HuH-7.5 (cell line): ENCODE data around the gene GPR50.

ENCODE experiments used
- DNase-seq: peaks from one replicate; pipeline ENCODE4 v3.0.0; 2011; ENCODE audit warnings: low spot score

Gene GPR50

DNA sequence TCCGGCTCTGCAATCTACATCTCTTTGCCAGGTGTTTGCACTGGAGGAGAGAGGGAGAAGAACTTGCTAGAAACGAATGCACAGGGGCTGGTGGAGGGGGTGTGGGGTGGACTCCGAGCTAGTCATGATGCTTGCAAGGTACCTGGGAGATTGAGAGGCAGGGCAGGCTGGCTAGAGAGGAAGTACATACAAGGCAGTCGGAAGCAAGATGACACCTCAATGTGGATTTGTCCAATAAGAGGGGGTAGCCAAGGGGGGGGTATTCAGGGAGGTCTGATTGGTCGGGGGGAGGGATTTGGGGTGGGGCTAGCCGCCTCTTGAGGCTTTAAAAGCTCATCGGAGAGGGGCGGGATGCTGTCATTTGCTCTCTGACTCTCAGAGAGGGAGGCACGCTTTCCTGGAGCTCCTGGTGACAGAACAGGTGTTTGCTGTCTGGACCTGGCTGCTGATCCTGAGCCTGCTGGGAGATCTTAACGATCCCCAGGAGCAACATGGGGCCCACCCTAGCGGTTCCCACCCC lies at the start of gene GPR50:
GPR50 (plus strand) TSS at position 354 of the 520 bp plus-strand sequence; CDS start at position 492, 138 bp downstream.
- DNase-seq: no peak

DNA sequence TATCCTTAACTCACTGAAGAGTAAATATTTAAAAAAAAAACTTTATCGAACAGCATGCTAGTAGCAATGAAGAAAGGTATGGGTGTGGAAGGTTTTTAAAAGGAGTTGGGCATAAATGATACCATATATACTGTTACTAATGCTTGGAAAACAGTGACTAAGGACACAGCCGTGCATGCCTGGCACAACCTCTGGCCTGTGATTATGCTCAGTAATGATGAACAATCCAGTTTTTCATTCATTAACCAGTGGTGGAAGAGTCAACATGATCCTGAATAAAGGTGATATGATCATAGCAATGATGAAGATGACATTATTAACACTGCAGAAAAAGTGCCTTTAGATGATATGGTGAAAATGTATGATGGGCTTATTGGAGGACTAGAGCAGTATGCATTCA lies 43.9 kb upstream of the GPR50 start:
- no peak for DNase-seq

DNA sequence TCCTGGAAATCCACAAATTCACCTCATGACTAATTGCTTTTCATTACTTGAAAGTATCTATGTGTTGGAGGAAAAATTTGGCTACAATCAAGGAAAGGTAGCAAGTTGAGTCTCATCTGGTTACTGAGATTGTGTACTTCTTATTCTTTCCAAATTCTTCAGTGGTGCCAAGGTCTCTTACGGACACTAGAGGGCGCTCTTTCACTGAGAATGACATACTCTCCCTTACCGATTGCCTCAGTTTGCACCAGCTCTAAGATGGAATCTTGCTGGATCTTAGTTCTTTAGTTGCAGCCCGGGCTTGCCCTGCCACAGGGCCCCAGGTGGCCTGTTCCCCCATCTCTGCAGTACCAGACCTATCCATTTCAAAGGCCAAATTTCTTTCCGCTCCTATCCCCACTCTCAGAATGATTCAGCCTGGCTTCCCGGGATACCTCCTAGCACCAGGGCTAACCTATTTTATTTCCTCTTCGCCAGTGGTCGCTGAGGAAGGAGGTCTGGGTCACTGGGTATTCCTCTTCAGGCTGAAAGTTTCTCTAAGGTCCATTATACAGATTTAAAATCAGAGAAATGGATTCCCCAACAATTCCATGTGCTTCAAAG lies 24.6 kb upstream of the GPR50 start:
- DNase-seq: no peak

DNA sequence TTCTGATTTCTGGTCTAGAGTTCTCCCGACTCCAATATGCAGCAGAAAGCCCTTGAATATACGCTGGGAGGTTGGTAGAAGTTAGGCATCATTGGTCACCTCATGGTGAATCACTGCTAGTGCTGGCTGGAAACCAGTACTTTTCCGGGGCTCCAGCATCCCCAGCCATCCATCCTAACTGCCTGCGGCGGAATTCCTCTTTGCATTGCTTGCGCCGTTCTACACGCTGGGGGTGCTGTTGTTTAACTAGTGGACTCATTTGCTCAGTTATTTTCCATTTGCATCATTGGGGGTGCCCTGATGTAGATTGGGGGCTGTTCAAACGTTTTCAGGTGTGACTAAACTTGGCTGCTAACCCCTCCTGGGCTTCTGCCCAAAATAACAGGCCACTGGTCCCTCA lies 23.3 kb upstream of the GPR50 start:
- no peak for DNase-seq

DNA sequence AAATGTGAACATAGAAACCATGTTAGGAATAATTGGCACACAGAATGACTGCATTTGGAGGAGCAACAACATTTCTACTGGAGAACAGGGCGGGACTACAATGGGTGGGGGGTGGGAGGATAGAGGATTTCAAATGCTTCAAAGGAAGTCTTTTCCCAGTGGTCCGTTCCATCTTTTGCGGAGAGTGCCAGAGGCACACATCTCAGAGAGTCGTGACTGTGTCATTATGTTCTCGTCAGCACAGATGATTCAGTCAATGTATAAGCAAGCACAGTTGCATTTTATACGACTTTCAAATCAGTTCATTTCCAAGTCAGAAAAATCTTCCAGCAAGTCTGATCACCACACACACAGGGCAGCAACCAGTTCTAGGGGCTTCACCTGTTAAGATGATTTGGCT lies 22.7 kb upstream of the GPR50 start:
- DNase-seq: no peak

DNA sequence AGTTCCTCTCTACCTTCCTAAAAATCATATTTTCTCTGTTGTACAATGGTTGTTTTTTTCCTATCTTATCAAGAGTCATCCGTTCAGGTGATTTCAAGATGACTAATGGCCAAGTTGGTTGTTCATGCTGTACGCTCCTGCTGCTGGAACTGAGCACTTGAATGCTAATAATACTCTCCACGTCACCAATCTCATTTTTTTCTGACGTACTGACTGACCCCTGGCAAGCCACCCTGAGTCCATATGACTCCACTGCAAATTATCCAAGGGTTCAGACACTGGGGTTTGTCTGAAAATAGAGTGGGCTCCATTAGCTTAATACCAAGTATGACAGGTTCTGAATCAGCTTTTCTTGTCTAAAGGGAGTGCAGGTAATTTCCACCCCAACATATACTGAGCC lies 21.1 kb upstream of the GPR50 start:
- DNase-seq: no peak

DNA sequence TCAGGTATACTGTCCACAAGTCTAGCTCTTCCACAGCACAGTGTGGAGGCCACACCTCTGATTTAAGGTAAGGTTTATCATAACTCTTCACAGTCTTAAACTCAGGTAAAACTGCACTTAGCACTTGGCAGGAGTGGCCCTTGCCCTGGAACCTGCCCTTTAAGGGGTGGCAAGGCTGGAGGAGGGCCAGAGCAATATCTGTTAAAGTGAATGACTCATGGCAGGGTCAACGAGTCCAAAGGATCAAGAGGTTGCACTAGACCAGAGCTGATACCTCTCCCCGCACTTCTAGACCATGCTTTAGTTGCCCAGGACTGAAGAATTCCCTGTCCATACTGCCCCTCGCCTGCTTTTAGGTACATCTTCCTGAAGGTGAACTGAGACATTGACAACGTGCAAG lies 14.7 kb upstream of the GPR50 start:
- no peak for DNase-seq

DNA sequence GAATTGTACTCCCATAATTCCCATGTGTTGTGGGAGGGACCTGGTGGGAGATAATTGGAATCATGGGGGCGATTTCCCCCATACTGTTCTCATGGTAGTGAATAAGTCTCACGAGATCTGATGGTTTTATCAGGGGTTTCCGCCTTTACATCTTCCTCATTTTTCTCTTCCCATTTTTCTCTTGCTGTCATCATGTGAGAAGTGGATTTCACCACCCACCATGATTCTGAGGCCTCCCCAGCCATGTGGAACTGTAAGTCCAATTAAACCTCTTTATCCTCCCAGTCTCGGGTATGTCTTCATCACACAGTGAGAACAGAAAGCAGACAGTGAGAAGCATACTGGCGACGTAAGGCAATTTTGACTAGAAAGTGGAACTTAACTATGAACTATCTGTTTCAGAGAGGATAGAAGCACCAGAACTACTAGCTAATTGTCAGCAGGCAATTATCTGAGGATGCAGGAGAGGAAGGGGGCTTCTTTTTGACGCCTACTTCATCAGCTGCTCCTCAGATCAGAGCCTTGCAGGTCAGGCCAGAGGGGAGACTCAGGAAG lies 8.5 kb upstream of the GPR50 start:
- DNase-seq: no peak

DNA sequence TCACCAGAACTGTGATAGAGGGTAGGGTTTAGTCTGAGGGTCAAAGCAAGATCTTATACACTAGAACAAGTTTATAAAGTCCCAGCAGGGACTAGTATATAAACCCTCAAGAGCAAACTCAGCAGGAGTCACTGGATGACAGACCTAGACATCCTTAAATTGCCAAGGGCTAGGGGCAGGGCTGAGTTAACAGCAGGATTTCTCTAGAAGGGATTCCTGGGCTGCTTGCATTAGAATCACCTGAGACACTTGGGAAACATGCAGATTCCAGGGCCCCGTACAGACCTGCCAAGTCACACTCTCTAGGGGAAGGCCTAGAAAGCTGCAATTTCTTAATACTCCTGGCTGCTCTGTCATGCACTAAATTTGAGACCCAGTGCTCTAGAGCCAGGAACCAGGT lies 6.6 kb upstream of the GPR50 start:
- DNase-seq: no peak

DNA sequence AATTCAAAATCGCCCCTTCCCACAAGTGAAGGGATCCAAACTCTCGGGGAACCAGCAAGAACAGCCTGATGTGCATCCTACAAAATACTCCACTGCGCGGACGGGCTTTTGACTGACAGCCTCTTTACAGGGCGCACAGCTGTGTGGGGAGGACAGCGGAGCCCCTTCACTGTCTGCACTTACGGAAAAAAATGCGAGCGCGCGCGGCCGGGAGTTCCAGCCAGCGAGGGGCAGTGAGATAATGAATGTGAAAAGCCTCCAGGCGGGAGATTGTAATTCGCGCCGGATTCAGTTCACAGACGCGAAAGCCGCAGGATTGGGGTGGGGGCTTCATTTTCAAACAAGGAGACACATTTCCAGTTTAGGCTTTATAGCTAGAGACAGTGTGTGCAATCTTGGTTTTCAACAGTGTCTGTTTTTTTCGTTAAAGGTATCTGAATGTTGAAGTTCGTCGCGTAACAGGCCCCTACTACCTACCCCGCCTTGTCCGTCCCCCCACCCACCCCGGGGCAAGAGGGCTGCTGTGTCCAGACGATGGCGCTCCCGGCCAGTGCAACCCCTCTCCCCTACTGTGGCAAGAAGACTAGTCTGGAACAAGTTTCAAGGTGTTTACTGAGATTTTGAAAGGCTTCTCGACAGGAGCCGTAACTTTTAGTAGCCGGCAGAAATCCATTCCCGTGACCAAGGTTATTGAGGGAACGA lies 1.7 kb upstream of the GPR50 start:
- DNase-seq: no peak

DNA sequence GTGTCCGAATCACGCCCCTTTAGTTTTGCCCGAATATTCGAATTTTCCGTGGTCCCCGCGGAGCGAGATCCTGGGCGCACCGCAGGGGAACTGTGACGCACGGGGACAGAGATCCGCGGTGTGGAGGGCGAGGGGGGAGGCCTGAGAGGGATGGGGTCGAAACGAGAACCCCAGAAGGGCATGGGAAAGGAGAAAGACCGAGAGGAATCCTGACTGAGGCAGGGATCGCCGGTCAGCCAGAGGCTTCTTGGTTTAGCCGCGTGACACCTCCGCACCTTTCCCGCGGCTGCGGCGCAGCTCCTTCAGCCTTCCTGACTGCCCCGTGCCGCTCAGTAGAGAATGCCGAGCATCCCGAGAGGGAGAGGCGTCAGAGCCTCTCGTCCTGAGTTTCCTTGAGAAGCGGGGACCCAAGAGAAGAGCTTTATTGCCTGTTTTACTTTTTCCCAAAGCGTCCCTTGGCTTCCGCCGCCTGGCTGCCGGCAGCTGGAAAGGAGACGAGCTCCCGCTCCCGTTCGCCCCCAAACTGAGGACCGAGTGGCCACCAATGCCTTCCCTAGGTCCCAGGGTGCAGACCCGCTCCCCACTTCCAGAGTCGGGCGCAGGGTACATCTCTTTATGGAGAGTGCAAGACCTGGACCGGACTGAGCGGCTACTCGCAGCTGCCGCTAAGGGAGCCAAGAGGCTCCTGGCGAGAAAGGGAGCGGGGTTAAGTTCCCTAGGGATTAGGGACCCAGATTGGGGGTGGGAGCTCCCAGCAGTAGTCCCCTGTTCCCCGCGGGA lies 911 bp upstream of the GPR50 start:
- no peak for DNase-seq

DNA sequence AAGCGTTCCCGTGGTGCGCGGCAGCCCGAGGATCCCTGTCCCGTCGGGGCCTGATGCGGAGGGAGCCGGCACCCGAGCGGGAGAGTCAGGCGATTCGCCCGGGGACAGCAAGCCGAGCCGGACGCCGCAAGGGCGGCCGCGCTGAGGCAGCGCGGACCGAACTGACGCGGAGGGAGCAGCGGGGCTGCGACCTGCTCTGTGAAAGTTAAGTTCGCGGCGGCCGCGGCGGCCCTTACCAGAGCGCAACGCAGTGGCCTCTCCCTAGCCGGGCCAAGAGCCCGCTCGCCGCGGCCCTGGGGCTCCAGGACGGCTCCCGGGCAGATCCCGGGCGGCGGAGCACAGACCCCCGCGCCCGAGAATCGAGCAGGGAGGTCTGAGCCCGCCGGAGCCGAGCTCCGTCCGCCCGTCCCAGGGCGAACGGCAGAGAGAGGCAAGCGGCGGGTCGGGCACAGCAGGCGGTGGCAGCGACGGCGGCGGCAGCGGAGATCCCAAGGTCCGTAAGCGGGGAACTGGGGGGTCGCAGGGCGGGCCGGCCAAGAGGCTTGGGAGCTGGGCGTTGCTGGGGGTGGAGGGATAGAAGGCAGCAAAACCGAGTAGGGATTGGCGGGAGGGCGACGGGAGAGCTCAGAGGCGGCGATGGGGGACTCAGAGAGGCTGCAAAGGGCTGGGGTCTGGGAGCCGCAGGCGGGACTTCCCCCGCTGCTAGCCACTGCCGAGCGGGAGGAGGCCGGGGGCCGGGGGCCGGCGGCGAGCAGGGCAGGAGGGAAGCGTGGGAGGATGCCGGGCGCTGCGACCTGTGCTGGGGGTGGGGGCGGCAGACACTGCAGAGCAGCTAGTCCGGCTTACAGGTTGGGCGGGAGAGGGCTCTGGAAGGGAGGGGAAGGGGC lies 1.0 kb downstream of the GPR50 start:
- no peak for DNase-seq

DNA sequence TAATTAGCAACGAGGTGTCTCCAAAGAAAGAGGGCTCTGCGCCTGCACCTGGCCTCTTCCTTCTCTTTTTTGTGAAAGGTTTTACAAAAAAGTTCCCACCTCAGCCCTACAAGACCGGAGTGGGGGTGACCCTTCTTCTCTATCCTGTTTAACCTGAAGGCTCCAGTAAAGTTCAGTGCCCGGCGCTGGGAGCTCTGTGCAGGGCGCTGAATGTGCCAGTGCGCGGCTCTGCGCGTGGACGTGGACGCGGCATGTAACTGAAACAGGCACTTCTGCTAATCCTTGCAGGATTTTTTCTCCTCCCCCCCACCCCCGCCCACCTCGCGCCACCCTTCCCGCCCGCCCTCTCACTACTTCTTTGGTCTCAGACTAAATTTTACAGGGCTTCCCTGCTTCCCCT lies 2.4 kb downstream of the GPR50 start:
- no peak for DNase-seq

DNA sequence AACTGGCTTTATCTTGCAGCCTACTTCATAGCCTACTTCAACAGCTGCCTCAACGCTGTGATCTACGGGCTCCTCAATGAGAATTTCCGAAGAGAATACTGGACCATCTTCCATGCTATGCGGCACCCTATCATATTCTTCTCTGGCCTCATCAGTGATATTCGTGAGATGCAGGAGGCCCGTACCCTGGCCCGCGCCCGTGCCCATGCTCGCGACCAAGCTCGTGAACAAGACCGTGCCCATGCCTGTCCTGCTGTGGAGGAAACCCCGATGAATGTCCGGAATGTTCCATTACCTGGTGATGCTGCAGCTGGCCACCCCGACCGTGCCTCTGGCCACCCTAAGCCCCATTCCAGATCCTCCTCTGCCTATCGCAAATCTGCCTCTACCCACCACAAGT lies 4.0 kb downstream of the GPR50 start:
- DNase-seq: no peak

DNA sequence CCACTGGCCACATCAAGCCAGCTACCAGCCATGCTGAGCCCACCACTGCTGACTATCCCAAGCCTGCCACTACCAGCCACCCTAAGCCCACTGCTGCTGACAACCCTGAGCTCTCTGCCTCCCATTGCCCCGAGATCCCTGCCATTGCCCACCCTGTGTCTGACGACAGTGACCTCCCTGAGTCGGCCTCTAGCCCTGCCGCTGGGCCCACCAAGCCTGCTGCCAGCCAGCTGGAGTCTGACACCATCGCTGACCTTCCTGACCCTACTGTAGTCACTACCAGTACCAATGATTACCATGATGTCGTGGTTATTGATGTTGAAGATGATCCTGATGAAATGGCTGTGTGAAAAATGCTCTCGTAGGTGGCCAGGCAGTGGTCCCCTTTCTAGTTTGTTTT lies 4.7 kb downstream of the GPR50 start:
- DNase-seq: no peak

DNA sequence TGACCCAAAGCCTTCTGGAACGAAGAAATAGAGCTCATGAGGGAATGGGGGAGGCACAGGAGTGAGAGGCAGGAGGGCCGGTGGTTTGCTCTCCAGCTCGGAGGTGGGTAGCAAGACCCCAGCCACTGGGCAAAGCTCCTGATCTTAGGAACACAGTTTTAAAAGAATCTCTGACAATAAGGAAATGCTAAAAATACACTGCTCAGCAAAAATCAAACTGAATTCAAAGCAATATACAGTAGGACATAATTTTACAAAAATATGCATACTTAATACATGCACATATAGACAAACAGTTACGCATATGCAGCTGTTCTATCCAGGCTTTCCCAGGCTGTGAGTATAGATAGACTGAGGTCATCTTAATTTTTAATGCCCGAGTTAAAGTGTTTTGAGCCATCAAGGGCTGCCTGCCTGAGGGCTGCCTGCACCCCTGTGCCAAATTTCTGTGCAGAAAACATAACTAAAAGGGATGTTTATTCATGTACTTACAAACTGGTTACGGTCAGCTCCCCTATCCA lies 6.9 kb downstream of the GPR50 start:
- no peak for DNase-seq

DNA sequence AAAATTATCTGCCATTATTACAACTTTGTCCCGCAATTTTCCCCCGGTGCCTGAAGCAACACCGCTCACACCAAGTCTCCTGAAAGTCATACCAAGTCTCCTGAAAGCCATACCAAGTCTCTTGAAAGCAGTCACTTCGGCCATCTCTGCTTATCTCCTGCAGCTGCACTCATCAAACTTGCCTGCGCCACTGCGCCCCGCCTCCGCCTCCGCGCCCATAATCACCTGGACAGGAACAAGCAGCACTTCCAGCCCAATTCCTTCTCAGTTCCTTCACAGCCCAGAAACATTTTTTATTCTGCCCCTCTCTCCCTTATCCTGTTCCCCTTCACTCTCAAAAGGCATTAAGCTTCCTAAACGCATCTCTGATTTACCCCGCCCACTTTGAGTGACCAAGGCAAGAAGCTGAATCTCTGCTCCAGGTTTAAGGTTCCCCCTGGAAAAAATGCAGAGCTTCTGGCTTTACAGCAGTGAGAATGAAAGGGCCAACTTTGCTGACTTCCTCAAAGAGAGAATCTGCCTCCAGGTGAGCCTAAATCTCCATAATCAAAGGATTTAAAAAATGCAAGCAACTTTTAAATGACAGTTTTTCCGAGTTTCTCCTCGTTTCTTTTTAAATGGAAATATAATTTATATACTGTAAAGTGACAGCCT lies 7.7 kb downstream of the GPR50 start:
- DNase-seq: no peak

DNA sequence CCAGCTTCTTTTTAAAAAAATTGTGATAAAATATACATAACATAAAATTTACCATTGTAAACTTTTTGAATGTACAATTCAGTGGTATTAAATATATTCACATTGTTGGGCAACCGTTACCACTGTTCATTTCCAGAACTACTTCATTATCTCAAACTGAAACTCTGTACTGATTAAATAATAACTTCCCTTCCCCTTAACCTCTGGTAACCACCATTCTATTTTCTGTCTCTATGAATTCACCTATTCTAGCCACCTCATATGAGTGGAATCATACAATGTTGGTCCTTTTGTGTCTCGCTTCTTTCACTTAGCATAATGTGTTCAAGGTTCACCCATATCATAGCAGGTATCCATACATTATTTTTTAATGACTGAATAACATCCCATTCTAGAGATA lies 8.3 kb downstream of the GPR50 start:
- DNase-seq: no peak

DNA sequence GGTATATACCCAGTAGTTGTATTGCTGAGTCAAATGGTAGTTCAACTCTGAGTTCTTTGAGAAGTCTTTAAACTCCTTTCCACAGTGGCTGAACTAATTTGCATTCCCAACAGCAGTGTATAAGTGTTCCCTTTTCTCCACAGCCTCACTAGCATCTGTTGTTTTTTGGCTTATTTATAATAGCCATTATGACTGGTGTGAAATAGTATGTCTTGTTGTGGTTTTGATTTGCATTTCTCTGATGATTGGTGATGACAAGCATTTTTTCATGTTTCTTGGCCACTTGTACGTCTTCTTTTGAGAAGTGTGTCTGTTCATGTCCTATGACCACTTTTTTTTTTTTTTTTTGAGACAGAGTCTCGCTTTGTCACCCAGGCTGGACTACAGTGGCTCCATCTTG lies 30.5 kb downstream of the GPR50 start:
- no peak for DNase-seq

DNA sequence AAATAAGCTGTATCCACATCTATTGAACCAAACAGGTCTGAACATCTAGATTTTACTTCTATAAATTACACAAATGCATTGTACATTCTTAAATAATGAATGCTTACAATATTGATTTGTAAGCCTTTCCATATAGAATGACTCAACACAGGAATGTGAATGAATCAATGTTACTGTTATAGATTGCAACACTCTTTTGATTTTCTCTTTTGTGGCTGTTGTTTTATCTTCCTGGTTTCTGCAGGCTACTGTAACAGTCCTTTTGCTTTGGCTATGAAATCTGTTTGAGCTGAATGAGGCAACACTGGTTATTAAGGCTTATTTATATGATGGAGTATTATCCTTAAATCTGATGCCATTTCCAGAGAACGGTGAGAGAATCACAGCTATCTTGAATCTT lies 49.5 kb downstream of the GPR50 start:
- no peak for DNase-seq

DNA sequence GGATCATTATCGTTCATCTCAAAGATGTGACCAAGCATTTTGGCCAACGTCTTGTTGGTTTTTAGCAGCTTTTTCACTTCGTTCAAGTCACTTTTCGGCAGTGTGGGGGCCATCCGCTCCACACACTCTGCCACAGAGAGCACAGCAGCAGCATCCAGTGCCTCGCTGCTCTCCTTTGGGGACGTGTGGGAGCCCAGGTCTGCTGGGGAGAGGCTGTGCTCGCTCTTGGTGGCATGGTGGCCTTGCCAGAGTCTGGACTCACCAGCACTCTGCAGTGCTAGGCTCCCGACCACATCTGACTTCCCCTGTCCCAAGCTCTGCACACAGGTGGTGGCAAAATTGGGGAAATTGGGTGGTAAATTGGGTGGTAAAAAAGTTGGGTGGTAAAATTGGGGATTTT lies 50.6 kb downstream of the GPR50 start:
- DNase-seq: no peak
